HG02610 (cell line): ENCODE measurements around the gene PSMB8.
A peak's percentile ranks its signal among the peaks of the same experiment; 100 is the strongest.
"Not testable (repeated sequence)": the region's sequence is repeated elsewhere in the genome, so short reads cannot be mapped to it uniquely, and the experiment has no call there.

ENCODE experiments used
- ATAC-seq: cut with Tn5 transposase; IDR thresholded peaks from one replicate; pipeline ENCODE4 v1.9.1; 2021; ENCODE audit warnings: mild to moderate bottlenecking, moderate library complexity; ENCODE audit not compliant: unreplicated experiment

The PSMB8 gene

DNA sequence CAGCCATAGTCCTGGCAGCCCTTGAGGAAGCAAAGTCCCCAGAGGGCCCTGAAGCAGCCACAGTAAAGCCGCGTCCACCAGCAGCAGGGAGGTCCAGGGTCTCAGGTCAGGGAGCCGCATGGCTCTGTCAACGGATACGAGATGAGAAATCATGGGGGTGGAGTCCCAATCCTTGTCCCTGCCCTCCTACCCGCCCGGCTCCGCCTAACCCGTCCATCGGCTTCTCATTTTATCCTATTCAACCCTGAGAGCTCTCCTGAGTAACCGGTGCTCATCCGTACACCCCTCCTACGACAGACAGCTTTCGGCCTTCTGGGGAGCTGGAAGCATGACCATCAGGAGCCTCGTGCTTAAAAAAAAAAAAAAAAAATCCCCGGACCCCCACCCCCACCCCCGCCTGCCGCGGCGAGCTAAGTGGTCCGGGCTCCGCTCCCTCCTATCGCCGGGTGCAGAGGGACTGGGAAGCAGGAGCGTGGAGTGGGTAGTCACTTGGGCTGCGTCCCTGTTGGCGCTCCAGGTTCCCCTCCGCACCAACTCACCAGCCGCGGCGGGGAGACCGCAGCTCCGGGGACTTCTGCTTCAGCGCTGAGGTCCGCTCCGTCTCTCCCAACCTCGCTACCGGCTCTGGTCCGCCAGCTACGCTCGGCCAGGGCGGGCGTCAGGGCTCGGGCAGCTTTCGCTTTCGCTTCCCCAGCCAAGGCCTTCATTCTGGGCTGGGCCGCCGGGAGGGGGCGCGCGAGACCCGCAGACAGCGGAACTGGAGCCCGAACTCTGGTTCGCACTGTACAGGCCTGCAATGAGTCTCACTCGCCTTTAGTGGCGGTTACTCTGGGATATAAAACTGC, 5.5 kb downstream of the PSMB8 start, which contains the start of gene TAP2:
Gene TAP2, minus strand, starts transcription at position 626 of the 845 bp plus-strand sequence. Its CDS starts 506 bp downstream, at position 120.
- peak; percentile 68 for ATAC-seq

- ATAC-seq: no peak
These were observed 6.2 kb downstream of the PSMB8 start for GRCh38 chr6:32837651-32838113.

DNA sequence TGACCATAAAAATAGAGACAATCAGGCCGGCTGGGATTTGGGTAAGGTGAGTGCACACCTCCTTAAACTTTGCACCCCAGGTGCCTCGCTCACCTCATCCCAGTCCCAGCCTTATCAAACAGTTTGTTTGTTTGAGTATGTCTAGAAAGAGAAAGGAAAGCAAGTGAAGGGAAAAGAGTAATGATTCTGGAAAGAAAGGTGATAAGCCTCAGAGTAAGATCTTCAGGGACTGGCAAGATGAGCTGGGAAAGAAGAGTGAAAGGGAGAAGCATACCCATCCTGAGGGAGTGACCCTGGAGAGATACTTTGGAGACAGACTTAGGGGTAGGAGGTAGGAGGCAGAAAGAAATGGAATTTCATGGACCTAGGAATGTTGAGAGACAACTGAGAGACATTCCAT, 7.0 kb downstream of the PSMB8 start:
- ATAC-seq: no peak

GRCh38 chr6:32835167-32835893, 8.5 kb downstream of the PSMB8 start:
- ATAC-seq: no peak

GRCh38 chr6:32833664-32834063, 10.2 kb downstream of the PSMB8 start:
- ATAC-seq: no peak

DNA sequence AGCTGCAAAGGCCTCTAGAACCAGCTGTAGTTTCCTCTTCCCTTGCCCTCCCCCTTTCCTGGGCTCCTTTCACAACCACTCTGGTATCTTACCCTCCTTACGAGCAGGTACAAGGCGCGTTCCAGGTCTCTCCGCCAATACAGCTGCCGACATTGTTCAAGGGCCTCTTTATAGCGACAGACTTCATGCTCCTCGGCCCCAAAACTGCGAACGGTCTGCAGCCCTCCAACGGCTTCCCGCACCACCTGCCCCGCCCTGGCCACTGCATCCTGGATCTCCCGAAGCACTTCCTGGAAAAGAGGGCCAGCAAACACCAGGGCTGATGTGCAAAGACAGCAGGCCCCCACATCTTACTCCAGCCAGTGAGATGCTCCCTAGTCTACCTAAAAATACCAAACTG, 11.3 kb downstream of the PSMB8 start:
- no peak for ATAC-seq

DNA sequence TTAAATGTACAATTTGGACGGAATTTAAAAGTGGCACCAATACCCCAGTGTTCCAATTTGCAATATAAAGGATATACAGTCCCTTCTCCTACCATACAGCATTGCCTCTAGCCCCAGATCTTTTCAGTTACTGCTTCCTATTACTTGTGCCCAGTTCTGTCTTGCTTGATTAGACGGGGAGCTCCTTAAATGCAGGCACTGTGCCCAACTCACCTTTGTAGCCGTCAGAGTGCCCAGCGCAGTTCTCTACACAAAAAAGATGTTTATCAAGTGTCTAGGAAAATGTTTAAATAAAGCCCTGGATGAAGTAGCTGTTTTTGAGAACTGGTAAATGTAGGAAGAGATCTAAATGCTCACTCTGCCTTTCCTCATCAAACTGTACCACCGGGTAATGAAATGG, 12.9 kb downstream of the PSMB8 start:
- ATAC-seq: no peak

DNA sequence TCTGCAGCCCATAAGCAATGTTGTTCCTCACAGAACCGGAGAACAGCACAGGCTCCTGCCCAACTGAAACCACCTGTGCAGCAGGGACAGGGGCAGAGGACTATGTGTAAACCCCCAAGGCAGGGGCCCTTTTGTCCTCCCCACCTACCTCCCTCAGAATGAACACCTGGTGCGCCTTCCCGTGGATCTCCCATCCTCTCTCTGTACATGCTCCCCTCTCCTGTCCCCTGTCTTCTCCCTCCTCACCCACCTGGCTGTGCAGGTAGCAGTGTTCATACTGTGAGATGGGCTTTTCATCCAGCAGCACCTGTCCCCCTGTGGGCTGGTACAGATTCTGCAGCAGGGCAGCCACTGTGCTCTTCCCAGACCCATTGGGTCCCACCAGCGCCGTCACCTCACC, 13.8 kb downstream of the PSMB8 start:
- ATAC-seq: no peak

DNA sequence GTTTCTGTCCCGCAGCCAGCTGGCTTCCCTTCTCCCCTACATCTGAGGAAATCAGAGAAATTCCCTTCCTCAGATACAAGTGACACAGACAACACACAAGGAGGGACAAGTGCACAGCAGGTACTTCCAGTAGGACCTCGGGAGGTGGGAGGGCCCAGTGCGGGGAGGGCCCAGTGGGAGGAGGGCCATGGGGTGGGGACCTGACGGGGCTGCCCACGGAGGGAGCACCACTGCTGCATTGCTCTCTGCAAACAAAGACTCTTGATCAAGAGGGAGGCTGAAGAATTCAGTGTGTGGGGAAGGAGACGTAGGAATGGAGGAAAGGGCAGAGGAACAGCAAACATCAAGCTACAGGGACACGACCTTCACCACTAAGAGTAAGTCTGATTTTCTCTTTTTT, 14.4 kb downstream of the PSMB8 start:
- ATAC-seq: no peak

- no peak for ATAC-seq
These were observed 16.8 kb downstream of the PSMB8 start for GRCh38 chr6:32827025-32827424.

DNA sequence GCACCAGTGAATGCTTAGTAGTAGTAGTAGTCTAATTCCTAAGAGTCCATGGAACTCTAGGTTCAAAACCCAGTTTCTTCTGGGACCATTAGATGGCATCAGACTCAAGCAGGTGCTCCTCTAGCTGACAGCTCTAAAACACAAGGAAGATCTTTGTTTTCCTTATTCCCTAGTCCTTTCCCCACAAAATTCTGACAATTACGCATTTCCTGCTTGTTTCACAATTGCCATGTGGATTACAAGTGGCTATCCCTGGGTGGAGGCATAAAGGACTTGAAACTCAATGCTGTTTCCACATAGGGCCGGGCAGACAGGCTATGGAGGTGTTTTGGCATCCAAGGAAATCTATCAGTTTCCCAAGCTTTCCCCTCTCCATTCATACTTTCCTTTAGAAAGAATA, 17.9 kb downstream of the PSMB8 start:
- ATAC-seq: no peak

DNA sequence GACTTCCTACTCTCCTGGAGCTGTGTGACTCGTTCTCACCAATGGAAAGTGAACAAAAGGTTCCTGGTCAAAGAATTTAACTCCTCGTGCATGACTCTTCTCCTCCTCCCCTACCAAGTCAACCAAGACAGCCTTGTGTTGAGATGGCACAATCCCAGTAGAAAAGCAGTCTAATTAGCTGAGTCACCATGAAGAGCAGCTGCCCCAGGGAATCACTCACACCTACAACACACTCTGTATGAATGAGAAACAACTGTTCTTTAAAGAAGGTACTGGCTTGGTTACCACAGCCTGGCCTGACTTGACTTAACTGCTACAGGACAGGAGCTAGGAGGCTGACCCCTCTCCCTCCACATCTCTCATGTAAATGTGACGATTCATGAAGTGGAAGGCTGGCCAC, 24.1 kb downstream of the PSMB8 start:
- no peak for ATAC-seq

DNA sequence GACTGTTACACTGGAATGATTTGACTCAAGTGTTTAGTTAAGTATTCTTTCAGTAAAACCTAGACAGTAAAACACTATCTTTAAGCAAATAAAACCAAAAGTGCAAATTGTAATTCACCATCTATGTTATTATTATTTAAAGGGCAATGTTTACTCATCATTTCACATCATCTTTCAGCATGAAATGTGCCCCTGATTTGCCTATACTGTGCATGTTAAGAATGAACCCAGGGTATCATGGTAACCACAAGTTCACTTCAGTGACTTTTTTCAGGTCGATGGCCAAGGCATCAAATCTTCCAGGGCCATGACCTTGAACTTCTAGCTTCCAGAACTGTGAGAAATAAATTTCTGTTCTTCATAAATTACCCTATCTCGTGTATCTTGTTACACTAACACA, 25.0 kb downstream of the PSMB8 start:
- ATAC-seq: no peak

GRCh38 chr6:32816746-32817204, 27.1 kb downstream of the PSMB8 start, which contains the start of gene HLA-DOB:
Gene HLA-DOB (minus strand): TSS chr6:32817002. CDS start chr6:32816951, 51 bp downstream.
- peak; percentile 44 for ATAC-seq

DNA sequence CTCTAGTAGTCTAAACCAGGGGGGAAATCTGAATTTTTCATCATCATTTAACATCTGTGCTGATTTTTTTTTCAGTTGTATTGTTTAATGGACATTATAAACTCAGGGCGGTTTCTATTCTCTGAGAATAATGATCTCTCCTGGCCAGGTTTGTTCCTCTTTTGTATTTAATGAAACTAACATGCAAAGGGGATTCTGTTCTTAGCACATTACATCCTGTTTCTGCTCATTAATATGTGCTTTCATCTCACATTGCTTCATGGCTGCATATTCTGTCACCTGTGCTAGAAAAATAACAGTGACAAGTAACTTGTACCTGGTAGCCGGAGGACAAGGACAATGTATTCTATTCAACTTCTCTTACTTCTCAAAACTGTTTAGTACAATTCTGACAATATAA, 27.9 kb downstream of the PSMB8 start:
- no peak for ATAC-seq

- no peak for ATAC-seq
These were observed 28.7 kb downstream of the PSMB8 start for GRCh38 chr6:32815115-32815514.

DNA sequence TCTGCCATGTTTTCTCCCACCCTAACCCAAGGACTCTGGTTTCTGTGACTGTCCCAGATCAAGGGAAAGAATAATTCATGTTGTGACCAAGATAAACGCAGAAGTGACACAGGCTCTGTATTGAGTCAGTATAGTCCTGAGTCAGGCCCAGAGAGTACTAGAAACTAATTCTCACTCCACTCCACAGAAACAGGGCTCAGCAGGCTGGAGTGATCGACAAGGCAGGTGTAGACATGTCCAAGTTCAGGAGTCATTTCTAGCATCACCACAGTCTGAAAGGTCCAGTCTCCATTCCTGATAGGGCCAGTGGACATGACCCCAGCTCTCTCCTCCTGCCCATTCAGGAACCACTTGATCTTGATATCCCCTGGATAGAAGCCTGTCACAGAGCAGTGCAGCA, 29.7 kb downstream of the PSMB8 start:
- ATAC-seq: peak; percentile 47

GRCh38 chr6:32809171-32809570, 34.7 kb downstream of the PSMB8 start:
- ATAC-seq: no peak

DNA sequence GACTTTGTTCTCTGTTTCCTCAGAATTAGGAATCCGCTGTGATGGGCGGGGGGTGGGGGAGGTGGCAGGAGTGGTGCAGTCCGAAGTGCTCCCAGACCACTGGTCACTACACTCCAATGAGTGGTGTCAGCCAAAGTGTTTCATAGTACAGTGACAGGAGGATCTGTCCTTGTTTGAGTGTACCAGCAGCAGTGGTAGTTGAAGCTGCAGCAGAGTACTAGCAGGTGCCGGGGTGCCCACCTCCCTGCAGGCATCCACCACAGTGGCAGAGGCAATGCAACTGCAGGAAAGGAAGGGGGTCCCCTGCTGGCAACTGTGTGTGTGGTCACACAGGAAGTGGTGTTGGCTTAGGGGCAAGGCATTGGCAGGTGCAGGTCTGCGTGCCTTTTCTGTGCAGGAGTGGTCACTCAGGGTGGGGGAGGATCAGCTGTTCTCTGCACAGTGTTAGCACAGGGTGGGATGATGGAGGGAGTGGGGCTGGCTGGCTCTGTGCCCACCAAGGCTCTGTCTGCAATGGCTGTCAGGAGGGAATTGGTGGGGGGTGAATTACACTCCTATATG, 36.7 kb downstream of the PSMB8 start:
- ATAC-seq: no peak

GRCh38 chr6:32805404-32805803, 38.4 kb downstream of the PSMB8 start:
- not testable (repeated sequence) for ATAC-seq

DNA sequence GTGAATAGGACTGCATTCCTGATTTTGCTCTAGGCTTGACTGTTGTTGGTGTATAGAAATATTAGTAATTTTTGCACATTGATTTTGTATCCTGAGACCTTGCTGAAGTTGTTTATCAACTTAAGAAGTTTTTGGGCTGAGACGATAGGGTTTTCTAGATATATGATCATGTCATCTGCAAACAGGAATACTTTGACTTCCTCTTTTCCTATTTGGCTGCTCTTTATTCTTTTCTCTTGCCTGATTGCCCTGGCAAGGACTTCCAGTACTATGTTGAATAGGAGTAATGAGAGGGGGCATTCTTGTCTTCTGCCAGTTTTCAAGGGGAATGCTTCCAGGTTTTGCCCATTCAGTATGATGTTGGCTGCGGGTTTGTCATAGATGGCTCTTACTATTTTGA, 40.4 kb downstream of the PSMB8 start:
- no peak for ATAC-seq

- no peak for ATAC-seq
These were observed 44.1 kb downstream of the PSMB8 start for GRCh38 chr6:32799740-32800139.
